Measurements from ENCODE around the gene LIN52.

LIN52 gene

DNA sequence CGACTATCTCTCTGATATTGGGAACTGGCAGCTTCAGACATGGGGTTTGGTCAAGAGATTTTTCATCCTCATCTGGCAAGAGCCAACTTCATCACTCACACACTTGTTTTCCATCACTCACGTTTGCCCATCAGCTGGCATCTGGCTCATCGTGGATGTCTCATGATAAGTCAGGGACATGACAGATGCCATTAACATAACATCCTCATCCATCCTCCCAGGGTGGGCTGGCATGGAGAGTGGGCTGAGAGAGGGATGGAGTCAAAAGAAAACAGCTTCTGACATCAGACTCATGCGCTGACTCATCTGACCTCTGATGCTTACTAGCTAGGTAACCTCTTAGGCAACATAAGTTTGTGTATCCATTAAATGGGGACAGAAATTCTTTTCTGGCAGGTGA lies 152.7 kb downstream of the LIN52 start:
- no peak for DNase-seq (ENCODE audit: low read depth)

DNA sequence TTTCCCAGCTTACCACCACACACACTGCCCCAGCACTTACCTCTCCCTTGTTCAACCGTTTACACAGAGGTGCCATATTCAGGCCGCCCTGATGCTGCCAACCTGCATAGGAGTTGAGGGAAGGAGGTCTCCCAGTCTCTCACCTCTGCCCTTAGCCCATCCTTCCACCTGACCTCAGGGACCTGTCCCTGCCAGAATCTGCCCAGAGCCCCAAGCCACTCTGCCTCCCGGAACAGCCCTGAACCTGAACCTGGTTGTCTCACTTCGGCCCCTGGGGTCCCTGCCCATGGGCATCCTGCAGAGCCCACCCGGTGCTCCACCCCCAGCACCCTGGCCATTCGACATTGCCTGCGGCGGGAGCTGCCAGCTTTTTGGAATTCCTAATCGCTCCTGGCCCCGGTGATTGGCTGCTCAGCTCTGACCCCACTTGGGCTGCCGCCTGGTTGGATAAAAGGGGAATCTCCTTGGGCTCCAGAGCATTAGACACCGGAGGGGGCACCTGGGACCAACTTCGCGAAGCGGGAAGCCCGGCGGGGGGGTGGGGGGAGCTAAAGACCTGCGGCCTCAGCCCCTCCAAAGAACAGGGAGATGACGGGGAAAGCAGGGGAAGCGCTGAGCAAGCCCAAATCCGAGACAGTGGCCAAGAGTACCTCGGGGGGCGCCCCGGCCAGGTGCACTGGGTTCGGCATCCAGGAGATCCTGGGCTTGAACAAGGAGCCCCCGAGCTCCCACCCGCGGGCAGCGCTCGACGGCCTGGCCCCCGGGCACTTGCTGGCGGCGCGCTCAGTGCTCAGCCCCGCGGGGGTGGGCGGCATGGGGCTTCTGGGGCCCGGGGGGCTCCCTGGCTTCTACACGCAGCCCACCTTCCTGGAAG lies 154.5 kb downstream of the LIN52 start, which contains the start of gene VSX2:
Gene VSX2, plus strand, starts transcription at position 476 of the 874 bp plus-strand sequence. Its CDS starts 113 bp downstream, at position 589.
- no peak for DNase-seq (ENCODE audit: low read depth)

DNA sequence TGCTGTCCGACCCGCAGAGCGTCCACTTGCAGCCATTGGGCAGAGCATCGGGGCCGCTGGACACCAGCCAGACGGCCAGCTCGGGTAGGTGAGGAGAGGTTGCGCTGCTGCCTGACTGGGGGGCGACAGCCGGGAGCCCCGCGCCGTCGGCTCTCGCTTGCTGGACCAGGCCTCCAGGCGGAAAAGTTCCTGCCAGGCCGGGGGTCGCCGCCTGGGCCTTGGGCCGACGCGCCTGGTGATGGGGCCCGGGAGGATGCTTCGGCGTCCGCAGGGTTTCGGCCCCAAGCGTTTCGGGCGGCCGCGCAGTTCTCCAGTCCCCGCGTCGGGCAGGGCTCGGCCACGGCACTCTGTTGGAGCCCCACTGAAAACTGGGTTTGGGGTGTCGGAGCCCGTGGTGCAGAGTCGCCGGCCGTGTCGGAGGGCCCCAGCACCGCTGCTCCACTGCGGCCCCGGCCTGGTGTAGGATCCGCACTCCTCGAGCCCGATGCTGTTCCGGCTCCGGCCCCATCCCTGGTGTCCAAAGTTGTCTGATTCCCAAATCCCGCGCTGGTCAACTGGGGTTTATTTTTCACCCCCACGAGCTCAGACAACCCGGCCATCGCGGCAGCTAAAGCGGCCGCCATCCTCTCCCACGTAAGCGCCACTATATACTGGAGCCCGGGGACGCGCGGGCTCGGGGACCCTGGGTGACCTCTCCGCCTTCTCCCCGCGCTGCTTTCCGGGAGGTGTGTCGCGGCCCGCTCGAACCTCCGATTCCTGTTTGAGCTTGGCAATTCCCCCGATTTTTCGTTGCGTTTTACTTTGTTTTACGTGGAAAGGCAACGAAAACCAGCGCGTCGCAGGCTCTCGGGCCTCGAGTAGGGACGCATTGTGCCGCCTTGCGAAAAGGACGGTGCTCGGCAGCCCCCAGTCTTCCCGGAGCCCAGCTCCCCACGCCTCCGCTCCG lies 155.4 kb downstream of the LIN52 start:
- DNase-seq (ENCODE audit: low read depth), result no peak

DNA sequence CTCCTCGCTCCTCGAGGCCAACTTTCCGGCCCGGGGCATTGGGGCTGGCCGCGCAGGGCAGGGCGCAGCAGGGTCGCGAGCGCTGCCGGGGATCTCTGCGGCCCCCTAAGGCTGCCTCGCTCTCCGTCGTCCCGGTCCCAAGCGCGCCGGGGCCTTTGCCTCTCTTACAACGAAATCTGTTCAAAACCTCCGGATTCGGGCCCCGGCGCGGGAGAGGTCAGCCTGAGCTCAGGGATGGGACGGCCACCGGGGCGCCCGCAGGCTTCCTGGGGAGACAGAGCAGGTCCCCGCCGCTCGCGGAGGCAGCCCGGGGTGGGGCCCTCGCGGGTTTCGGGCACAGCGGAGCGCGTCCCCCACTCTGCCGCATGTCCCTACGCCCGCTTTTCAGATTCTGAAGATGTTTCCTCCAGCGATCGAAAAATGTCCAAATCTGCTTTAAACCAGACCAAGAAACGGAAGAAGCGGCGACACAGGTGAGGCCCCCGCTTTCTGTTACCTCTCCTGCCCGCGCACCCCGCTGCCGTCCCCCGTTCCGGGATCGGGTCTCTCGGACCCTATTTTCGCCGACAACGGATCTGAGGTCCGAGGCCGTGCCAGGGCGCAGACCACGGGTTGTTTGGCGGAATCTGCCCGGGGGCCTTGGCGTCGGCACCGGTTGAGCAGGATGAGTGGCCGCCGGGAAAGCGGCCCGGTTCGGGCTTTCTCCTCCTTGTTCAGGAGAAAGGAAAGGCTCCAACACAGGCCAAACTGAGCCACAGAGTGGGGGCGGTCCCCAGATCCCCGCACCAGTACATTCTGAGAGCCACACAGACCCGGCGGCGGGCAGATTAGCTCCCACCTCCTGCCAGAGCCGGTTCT lies 156.3 kb downstream of the LIN52 start:
- DNase-seq (ENCODE audit: low read depth), result no peak

DNA sequence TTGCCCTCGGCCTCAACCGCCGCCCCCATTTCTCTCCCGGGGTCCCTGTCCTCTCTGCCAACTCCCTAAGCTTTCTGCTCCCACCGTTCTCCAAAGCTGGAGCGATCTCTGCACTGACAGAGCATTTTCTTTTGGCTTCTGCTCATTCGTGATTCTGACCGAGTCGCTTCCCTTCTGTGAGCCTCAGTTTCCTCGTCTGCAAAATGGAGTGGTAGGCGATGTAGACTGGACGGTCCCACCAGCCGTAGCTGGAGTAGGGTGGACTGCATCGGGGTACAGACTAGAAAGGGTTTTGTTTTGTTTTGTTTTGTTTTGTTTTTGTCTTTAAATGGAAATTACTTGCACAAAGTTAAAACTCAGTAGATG lies 156.9 kb downstream of the LIN52 start:
- DNase-seq (ENCODE audit: low read depth), result no peak

DNA sequence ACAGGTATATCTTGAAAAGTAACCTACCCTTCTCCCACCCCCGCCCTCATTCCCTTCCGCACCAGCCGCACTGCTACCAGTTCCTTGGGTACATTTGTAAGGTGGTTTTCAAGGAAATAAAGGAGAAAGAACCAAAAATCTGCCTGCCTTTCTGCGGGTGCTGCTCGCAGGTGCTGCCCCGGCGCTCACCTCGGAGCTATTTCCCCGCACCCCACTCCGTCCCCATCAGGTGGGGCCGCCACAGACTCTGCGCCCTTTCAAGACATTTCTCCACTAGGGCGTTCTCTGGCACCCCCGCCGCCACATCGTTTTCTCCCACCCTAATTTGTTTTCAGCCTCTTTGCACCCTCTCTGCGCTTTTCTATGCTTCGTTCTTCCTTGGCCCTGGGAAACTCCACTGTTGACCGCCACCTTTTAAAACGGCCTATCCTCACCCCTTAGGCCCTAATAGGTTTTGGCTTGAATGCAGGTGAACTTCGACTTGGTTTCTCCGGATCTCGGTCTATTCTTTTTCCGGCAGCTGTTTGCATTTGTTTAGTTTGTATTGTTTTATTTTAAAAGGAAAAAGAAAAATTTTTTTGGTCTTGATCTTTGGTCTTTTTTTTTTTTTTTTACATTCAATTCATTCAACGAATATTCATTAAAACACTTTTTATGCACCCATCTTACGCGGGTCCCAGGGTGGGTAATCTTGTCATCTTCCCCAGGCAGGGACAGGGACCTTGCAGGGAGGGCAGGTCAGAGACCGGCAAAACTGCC lies 157.4 kb downstream of the LIN52 start:
- no peak for DNase-seq (ENCODE audit: low read depth)

DNA sequence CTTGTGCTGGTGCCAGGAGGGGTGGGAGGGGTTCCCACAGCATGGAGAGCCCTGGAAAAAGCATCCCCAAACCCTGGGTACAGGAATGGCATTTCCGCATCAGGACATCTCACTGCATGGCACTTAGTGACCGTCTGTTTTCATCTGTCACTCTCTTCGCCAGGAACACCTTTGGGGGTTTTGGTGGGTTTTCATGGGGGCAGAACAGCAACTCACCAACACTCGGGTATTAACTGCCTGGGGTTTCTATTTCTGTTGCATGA lies 158.0 kb downstream of the LIN52 start:
- no peak for DNase-seq (ENCODE audit: low read depth)

DNA sequence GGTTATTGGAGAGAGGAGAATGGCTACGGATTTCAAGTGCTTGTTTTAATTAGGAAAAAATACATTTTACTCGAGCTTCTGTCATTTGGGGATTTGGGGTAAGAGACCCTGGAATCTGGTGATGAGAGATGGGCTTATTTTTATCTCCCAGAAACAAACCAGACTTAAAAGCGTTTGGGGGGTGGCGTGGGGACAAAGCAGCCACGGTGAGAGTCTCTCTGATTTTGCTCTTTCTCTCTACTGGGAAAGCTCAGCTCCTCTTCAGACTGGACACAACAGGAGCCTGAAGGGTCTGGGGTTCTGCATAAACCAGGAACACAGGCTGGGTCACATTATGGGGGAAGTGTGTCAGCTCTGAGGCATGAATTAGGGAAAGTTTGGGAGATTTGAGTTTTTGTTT lies 158.3 kb downstream of the LIN52 start:
- no peak for DNase-seq (ENCODE audit: low read depth)

DNA sequence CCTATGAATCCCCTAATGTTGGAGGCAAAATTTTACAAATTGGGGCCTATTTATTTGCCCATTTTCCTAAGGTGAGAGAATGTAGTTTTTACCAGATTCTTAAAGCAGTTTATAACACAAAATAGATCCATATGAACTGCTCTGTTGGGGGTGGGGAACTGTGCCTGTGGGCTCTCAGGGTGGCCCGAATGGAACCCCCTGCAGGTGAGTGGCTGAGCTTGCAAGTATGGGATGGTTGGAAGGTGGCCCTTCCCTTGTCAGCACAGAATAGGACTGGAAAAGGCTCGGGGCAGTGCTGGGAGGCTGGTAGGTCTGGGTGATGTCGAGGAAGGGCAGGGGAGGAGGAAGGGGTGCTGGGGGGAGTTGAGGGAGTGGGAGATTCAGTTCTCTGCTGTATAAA lies 159.4 kb downstream of the LIN52 start:
- no peak for DNase-seq (ENCODE audit: low read depth)

DNA sequence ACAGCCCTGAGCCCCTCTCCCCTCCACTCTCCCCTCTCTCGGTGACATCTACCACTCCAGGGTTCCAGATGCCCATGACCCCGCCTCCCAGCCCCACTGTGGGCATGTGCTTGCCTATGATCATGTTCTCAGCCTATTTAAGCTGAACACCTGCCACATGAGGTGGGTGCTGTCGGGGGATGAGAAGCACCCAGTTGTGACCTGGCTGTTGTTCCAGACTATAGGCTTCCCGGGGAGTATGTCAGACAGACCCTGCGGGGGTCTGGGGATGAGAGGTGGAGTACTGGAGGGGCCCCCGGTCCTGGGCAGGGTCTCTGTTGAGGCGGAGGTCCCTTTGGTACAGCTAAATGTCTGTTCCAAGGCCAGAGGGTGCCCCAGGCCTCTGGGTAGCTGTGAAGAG lies 160.5 kb downstream of the LIN52 start:
- no peak for DNase-seq (ENCODE audit: low read depth)

DNA sequence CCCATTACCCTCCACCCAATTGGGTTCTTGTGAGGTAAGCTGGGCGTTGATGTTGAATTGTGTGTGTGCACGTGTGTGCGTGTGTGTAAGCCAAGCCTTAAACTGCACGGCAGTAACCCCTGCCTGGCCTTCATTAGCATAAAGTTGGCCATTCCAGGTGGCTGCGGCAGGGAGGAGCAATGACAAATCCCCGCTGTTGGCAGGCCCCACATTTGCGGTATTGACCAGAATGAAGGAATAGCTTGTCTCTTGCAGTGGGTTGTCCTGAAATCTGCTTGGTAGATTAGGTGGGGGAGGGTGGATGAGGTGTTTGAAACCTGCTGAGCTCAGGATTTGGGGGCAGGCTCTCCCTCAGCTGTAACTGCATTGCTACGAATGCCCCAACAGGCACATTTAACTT lies 161.8 kb downstream of the LIN52 start:
- DNase-seq (ENCODE audit: low read depth), result no peak

DNA sequence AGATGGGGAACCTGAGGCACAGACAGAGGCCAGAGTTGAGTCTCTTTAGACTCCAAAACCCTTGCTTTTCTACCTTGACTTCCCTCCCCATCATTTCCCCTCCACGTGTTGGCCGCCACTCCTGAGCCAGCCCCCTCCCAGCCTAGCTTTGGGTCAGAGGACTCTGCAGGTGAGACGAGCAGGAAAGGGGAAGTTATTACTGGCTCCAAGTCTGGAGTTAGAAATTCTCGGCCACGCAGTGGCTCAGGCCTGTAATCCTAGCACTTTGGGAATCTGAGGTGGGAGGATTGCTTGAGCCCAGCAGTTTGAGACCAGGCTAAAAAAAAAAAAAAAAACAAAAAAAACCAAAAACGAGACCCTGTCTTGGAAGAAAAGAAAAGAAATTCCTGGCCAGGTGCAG lies 163.3 kb downstream of the LIN52 start:
- DNase-seq (ENCODE audit: low read depth), result no peak

DNA sequence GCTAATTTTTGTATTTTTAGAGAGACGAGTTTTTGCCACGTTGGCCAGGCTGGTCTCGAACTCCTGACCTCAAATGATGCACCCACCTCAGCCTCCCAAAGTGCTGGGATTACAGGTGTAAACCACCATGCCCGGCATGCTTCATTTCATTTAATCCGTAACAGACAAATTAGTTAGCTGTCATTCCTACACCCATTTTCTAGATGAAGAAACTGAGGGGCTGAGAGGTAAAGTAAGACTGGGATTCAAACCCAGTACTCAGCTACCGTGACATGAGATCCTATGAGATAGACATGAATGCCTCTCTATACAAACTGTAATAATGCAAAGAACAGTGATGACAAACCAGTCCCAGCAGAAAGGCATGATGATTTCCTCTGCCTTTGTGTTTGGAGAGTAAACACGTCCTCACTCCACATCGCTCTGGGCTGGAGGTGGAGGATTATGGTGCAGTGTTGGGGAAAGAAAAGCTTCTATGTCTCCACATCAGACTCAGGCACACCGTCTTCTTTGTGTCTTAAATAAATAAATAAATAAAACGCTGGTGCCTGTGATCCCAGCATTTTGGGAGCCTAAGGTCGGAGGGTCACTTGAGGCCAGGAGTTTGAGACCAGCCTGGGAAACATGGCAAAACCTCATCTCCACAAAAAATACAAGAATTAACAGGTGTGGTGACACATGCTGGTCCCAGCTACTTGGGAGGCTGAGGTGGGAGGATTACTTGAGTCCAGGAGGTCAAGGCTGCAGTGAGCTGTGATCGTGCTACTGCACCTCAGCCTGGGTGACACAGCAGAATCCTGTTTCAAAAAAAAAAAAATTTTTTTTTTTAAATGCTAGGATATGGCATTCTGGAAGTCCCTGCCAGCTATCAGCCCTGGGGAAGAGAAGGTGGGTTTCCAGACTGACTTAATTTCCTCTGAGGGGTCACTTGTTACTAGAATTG lies 164.9 kb downstream of the LIN52 start:
- no peak for DNase-seq (ENCODE audit: low read depth)
